Colonic mucosa (tissue), 4 donors: ENCODE results near the gene ABCG4. TPM values are rescaled to one million over a fixed set of nuclear protein-coding genes. Genes with fewer than 3 reads are reported as not detected.

ENCODE experiments used
- DNase-seq: peaks from one replicate; pipeline ENCODE4 v3.0.0-alpha.2; 2020
- H3K27ac ChIP-seq: fragments of 200-600 bp; one replicate; pipeline ENCODE4 v1.8.0; 2021
- H3K27me3 ChIP-seq: fragments of 200-600 bp; one replicate; pipeline ENCODE4 v1.8.0; 2021
- H3K36me3 ChIP-seq: fragments of 200-600 bp; one replicate; pipeline ENCODE4 v1.8.0; 2021
- H3K4me1 ChIP-seq: fragments of 200-600 bp; one replicate; pipeline ENCODE4 v1.8.0; 2021; ENCODE audit warnings: mild to moderate bottlenecking
- H3K4me3 ChIP-seq: fragments of 200-600 bp; one replicate; pipeline ENCODE4 v1.8.0; 2021
- H3K9ac ChIP-seq, 2 donors: one replicate each; pipeline ENCODE4 v1.7.0; 2013; ENCODE audit warnings: control low read depth in 2 of 2, low read depth in 2 of 2, low read length in 2 of 2
- H3K9me3 ChIP-seq: fragments of 200-600 bp; one replicate; pipeline ENCODE4 v1.8.0; 2021
- intact Hi-C: fragments of 100-400 bp; cut with DNase I; formaldehyde crosslinking; loops from one replicate; pipeline ENCODE4 v1.14.1; 2022
- total RNA-seq, 2 donors: library from RNA; stranded (reverse); fragmentation: NEBNext Ultra II Directional in 1 of 2; extraction: Animal tissue kit (Norgen Biotek cat#: 25700) in 1 of 2; gene quantifications; one replicate each; pipeline ENCODE4 v1.2.1, GENCODE V29; 2021
- TF ChIP-seq, protein P1 (sequence below): fragments of 200-600 bp; IDR thresholded peaks from one replicate; pipeline ENCODE4 v1.8.0; 2022; ENCODE audit warnings: antibody characterized with exemption, mild to moderate bottlenecking
- donor health status: healthy.
- donor health status: DM: no; HTN: no; CAD: no.
- donor health status: DM: no; HTN: no; CAD: no.

Gene ABCG4
- total RNA-seq, 2 donors from 2014 or later, result 0.05 to 0.22 TPM

DNA sequence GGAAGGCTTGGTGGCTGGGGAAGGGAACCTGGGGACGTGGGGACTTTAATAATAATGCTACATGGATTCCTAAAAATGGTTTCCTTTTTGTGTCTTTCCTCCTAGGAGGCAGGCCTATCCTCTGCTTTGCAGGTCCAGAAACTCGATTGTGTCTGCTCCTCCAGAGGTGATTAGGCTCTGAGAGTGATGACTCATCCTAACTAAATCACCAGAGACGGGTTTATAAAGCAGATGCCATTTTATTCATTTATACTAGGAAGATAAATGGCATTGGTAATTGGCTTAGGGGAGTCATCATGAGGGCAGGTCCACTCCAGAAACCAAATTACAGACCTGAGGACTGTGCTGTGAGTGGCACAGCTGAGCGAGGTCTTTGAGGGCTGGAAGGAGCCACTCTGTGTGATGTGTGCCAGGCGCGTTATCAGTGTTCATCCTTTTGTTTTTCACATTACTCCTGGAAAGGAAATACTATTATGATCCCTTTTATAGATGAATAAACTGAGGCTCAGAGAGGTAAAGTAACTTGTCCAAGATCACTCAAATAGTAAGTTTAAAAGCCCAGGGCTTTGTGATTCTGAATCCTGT lies 26.7 kb downstream of the ABCG4 start:
- intact Hi-C loops, result no loop called here
- Histone ChIP-seq H3K9ac (no peak overlapping the region), H3K4me3 (no peak overlapping the region), H3K36me3 (no peaks in the 10 kb centered on the region), H3K4me1 (no peaks in the 10 kb centered on the region), H3K27ac (no peak overlapping the region), H3K27me3 (no peaks in the 10 kb centered on the region), H3K9me3 (no peaks in the 10 kb centered on the region)
- TF ChIP-seq, protein P1, sequence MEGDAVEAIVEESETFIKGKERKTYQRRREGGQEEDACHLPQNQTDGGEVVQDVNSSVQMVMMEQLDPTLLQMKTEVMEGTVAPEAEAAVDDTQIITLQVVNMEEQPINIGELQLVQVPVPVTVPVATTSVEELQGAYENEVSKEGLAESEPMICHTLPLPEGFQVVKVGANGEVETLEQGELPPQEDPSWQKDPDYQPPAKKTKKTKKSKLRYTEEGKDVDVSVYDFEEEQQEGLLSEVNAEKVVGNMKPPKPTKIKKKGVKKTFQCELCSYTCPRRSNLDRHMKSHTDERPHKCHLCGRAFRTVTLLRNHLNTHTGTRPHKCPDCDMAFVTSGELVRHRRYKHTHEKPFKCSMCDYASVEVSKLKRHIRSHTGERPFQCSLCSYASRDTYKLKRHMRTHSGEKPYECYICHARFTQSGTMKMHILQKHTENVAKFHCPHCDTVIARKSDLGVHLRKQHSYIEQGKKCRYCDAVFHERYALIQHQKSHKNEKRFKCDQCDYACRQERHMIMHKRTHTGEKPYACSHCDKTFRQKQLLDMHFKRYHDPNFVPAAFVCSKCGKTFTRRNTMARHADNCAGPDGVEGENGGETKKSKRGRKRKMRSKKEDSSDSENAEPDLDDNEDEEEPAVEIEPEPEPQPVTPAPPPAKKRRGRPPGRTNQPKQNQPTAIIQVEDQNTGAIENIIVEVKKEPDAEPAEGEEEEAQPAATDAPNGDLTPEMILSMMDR, result no peak
- no peak for DNase-seq

DNA sequence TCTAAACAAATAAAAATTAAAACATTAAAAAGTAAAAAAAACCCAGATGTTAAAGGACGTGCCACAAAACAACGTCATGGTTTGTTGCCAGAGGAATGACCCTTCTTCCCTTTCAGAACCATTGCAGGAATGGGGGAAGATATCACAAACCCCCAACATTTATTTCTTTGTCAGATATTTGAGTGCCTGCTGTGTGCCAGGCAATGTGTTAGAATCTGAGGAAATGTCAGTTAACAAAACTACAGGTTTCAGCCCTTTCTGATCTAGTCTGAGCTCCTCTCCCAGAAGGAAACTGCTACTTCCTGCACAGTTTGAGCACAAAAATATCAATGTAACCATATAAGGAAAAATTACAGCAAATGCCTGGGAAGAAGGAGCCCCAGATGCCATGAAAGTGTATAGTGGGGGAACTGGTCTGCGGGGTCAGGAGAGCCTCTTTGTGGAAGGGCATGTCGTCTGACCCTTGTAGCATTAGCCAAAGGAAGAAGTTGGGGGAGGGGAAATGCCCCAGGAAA lies 29.4 kb downstream of the ABCG4 start:
- TF ChIP-seq, protein P1, result no peak
- H3K9me3 ChIP-seq, result no peaks in the 10 kb centered on the region
- H3K27ac ChIP-seq, result no peak overlapping the region
- H3K4me3 ChIP-seq, result no peak overlapping the region
- H3K36me3 ChIP-seq, result no peaks in the 10 kb centered on the region
- DNase-seq, result no peak
- H3K4me1 ChIP-seq, result no peaks in the 10 kb centered on the region
- intact Hi-C loops, result no loop called here
- H3K27me3 ChIP-seq, result no peaks in the 10 kb centered on the region
- no peak overlapping the region for H3K9ac ChIP-seq

DNA sequence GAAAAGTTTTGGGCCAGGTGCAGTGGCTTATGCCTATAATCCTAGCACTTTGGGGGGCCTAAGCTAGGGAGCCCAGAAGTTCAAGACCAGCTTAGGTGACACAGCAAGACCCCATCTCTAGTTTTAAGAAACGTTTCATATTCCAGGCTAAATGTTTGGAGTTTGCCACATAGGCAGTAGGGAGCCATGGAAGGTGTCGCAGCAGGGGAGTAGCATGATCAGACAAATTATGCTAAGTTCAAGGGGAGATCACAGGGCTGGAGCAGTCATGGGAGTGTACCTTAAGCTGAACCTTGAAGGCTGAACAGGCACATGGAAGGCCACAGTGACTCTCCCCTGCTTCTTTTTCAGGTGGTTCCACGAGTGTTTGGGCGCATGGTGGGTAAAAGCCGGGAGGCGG lies 30.5 kb downstream of the ABCG4 start:
- no peak overlapping the region for H3K4me3 ChIP-seq
- TF ChIP-seq, protein P1, result no peak
- H3K9me3 ChIP-seq, result no peaks in the 10 kb centered on the region
- H3K36me3 ChIP-seq, result no peaks in the 10 kb centered on the region
- intact Hi-C loops, result no loop called here
- H3K27ac ChIP-seq, result no peak overlapping the region
- no peak for DNase-seq
- no peaks in the 10 kb centered on the region for H3K4me1 ChIP-seq
- H3K9ac ChIP-seq, result no peak overlapping the region
- H3K27me3 ChIP-seq, result no peaks in the 10 kb centered on the region

DNA sequence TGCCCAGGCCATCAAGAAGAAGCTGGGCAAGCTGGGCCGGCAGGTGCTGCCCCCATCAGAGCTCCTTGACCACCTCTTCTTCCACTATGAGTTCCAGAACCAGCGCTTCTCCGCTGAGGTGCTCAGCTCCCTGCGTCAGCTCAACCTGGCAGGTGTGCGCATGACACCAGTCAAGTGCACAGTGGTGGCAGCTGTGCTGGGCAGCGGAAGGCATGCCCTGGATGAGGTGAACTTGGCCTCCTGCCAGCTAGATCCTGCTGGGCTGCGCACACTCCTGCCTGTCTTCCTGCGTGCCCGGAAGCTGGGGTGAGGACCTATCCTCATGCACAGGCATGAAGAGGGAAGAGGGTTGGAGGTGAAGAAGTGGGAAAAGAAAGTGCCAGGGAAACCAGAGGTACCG lies 31.1 kb downstream of the ABCG4 start:
- no peaks in the 10 kb centered on the region for H3K36me3 ChIP-seq
- DNase-seq, result no peak

DNA sequence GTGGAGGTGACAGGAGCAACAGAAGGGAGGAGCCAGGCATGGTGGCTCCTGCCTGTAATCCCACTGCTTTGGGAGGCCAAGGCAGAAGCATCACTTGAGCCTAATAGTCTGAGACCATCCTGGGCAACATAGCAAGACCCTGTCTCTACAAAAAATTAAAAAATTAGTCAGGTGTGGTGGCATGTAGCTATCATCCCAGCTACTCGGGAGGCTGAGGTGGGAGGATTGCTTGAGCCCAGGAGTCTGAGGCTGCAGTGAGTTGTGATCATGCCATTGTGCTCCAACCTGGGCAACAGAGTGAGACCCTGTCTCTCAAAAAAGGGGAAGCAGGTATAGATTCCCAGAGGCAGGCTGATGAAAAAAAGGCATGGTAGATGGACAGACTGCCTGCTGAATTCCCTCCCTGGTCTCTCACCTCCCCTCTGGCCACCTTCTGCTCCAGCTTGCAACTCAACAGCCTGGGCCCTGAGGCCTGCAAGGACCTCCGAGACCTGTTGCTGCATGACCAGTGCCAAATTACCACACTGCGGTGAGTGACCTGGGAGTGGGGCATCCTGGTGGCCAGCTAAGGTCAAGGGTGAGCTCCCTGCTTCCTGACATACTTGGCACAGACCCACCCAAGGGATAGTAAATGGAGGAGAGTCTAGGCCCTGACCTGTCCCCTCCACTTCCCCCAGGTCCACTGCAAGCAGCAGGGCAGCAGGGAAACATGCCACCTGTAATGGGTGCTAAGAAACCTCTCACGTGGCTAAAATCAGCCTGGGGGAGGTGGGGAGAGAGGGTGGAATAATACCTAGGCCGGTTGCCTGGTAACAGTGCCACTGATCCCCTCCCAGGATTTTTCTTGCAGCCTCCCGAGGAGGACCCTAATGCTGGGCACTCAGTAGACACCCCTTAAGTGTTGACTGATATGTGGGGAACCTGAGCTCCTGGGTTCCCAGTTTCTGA lies 32.2 kb downstream of the ABCG4 start:
- no peak for DNase-seq
- TF ChIP-seq, protein P1, result no peak
- Histone ChIP-seq H3K9ac (no peak overlapping the region), H3K9me3 (no peaks in the 10 kb centered on the region), H3K4me1 (no peaks in the 10 kb centered on the region), H3K27me3 (no peaks in the 10 kb centered on the region), H3K4me3 (no peak overlapping the region), H3K27ac (no peak overlapping the region), H3K36me3 (no peaks in the 10 kb centered on the region)
- intact Hi-C loops, result no loop called here

More for the DNA sequence above, 31.1 kb downstream of the ABCG4 start:
- TF ChIP-seq, protein P1, result no peak
- no peak overlapping the region for H3K9ac ChIP-seq
- intact Hi-C loops, result no loop called here
- no peak overlapping the region for H3K27ac ChIP-seq
- no peaks in the 10 kb centered on the region for H3K4me1 ChIP-seq
- no peak overlapping the region for H3K4me3 ChIP-seq
- H3K27me3 ChIP-seq, result no peaks in the 10 kb centered on the region
- no peaks in the 10 kb centered on the region for H3K9me3 ChIP-seq
